ENCODE results near the gene YIPF1.
A peak's percentile ranks its signal among the peaks of the same experiment; 100 is the strongest.

Gene YIPF1

DNA sequence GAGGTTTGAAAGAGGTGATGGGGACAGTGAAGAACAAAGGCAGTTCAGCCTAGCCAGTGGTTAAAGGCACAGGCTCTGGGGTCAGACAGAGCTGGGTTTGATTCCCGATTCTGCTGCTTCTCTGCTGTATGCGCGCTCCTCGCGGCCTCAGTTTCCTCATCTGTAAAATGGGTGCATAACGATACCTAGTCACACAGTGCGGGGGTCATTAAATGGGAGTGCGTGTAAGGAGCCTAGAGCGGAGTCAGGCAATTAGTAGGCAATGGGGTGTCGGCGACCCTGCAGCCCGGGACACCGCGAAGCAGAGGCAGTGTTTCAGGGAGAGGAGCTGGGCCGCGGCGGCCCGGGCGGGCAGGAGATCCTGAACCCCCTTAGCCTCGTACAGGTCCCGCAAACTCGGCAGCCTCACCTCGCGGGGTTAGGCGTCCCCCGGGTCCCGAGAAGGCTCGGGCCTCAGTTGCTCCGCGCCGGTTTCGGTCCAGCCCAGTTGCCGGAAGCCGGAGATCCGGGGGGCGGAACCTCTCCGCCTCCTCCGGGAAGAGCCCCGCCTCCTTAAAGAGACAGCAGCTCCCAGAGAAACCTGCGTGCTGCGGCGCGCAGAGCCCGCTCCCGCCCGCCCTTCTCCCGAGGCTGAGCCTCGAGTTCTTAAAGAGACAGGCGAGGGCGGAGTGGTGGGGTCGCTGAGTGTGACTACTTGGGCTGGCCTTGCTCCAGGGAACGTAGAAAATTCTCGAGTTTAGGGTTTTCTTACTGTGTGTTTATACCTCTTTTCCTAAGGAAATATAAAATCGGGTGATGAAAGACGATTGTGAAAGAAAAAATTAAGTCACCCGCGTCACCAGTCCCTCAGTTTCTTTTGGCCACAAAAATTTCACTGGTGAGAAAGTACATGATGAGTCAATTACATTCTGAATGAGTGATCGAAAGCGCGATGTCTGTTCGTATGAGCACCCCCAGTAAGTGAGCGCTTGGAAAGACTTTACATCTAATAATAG lies at the start of gene YIPF1:
Gene YIPF1, minus strand, starts transcription at position 494 of the 995 bp plus-strand sequence. CDS start 860 bp downstream, outside the sequence.
- DNase-seq, result peak; percentile 39

DNA sequence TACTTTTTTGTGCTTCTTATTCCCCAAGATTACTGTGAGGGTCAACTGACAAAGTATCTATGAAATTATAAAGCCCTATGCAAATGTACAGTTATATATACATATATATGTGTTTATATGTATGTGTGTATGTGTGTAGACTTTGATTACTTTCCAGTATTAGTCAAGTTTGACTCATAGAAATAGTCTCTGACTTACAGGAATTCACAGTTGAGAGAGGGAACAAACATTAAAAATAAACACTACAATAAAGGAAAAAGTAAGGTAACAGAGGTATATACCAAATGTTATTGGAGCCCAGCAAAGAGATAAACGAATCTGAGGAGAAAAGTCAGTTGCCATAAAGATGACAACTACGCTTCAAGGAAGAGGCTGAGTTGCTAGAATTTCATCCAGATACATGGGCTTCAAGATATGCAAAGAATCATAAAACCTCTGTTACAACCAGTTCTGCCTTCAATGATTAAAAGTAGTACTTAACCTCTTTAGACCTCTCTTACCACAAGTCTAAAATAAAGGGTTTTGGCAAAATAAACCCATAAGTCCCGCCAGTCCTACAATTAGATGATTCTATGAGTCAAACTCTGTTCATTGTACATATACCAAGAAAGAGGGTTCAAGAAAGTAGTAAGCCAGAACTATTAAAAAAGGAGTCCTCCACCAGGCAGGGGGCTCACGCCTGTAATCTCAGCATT lies 48.7 kb upstream of the YIPF1 start:
- DNase-seq, result no peak

- DNase-seq, result no peak
Observed at GRCh38 chr1:53936430-53936829, 46.8 kb upstream of the YIPF1 start.

GRCh38 chr1:53934170-53934765 lies 44.7 kb upstream of the YIPF1 start:
- no peak for DNase-seq

DNA sequence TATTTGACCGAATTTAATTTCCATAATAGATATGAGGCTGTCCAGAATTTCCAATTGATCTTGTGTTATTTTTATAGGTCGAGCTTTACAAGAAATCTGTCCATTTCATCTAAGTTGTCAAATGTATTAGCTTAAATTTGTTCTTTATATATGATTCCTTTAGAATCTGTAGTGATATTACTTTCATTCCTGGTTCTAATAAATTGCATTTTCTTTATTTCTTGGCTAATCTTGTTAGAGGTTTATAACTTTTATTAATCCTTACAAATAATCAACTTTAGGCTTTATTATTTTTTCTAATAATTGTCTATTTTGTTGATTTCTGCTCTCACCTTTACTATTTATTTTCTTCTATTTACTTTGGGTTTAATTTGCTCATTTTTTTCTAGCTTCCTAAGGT lies 41.9 kb upstream of the YIPF1 start:
- DNase-seq, result no peak

- no peak for DNase-seq
Observed at GRCh38 chr1:53930932-53931331, 41.3 kb upstream of the YIPF1 start.

DNA sequence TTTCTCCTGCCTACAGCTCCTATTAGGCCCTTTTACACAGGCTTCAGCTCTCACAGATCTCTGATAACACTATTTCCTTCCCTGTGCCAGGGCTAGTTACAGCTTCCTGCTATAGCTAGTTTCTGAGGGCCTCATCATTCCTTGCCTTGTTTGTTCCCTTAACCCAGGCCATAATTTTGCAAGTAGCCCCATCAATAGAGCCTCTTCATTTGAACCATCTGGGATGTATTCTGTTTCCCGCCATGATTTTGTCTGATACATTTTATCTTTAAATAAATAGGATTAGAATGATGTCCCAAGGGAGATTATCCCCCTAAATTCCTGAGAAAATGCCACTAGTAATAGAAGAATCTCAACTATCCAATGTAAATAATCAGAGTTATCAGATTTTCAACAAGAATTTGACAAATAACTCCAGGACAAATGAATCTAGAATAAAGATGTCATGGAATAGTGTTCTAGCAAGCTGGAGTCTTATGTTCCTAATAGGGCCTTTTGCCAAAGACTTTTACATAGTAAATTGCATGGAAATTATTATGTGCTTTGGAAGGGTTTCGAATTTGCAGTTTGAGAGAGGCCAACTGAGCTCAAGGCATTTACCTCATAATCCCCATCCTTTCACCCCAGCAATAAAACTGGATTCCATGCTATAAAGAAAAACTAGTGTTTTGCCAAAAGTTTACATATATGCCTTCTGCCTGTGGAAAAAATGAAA lies 39.8 kb upstream of the YIPF1 start:
- DNase-seq, result no peak

GRCh38 chr1:53927376-53927881 lies 37.8 kb upstream of the YIPF1 start:
- DNase-seq, result no peak

DNA sequence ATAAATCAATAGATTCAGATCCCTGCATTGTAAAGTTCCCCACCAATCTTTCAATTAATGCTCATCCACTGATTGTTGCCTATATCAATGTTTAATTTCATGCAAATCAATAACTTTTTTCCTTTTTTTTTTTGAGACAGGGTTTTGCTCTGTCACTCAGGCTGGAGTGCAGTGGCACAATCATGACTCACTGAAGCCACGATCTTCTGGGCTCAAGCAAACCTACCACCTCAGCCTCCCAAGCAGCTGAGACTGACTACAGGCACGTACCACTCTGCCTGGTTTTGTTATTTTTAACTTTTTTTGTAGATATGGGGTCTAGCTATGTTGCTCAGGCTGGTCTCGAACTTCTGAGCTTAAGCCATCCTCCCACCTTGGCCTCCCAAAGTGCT lies 30.1 kb upstream of the YIPF1 start:
- DNase-seq, result no peak

GRCh38 chr1:53918343-53918742 lies 28.7 kb upstream of the YIPF1 start:
- no peak for DNase-seq

DNA sequence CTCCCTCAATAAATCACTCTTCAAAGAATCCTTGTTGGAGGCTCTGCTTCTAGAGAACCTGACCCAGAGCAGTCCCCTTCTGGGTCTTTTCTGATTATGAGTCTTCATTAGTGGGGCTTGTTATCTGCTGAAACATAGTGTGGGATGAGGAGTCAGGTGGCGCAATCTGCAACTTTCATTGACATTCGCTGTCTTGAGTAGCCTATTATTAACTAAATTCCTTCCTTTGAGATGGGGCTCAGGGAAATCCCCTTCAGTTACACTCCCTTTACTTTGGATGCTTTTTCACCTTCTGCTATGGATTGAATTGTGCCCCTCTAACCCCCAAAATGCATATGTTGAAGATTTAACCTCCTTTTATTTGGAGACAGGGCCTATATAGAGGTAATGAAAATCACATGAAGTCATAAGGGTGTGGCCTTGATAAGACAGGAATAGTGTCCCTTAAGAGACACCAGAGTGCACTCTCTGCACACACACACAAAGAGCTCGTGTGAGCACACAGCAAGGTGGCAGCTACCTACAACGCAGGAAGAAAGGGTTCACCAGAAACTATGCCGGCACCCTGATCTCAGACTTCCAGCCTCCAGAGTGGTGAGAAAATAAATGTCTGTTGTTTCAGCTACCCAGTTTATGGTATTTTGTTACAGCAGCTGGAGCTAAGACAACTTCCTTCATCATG lies 23.9 kb upstream of the YIPF1 start:
- DNase-seq, result no peak

- DNase-seq, result no peak
Observed at GRCh38 chr1:53911442-53911841, 21.8 kb upstream of the YIPF1 start.

- no peak for DNase-seq
Observed at GRCh38 chr1:53909946-53910345, 20.3 kb upstream of the YIPF1 start.

- no peak for DNase-seq
Observed at GRCh38 chr1:53906121-53906520, 16.5 kb upstream of the YIPF1 start.

GRCh38 chr1:53905509-53905908 lies 15.9 kb upstream of the YIPF1 start:
- no peak for DNase-seq

- no peak for DNase-seq
Observed at GRCh38 chr1:53902235-53903138, 12.9 kb upstream of the YIPF1 start.

DNA sequence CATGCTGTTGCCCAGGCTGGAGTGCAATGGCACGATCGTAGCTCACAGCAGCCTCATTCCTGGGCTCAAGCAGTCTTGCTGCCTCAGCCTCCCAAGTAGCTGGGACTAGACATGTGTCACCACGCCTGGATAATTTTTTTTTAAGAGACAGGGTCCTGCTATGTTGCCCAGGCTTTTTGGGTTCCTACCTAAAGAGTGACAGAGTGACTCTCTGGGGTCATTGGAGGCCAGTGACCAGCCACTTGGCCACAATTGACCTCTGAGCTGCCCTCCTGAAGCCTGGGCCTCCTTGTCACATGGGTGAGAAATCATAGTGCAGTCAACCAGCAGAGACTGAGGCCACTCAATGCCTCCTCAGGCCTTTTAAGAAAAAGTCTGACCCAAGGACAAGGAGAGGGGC lies 10.1 kb upstream of the YIPF1 start:
- no peak for DNase-seq

GRCh38 chr1:53899206-53899628 lies 9.6 kb upstream of the YIPF1 start:
- no peak for DNase-seq

GRCh38 chr1:53896635-53897229 lies 7.1 kb upstream of the YIPF1 start:
- DNase-seq, result no peak

- no peak for DNase-seq
Observed at GRCh38 chr1:53895421-53895820, 5.8 kb upstream of the YIPF1 start.

DNA sequence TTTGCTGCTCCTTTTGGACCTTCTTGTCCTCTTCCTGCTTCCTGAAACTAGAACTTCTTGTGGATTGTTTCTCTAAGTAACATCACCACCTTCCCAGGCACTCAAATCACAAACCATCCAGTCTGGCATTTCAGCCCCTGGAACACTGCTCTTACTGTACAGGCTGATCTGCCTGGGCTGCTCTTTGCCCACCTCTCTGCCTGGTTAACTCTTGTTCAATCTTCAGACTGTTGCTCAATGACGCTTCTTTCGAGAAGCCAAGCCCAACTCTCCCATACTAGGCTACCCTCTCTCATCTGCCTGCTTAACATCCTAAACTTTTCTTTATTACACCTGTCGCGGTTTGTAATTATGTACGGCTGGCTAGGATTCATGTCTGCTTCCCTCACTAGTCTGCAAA lies 5.0 kb upstream of the YIPF1 start:
- no peak for DNase-seq
